Uterus (tissue), 4 donors: Measurements from ENCODE around the gene RARRES2. TPM values are rescaled to one million over a fixed set of nuclear protein-coding genes. Genes with fewer than 3 reads are reported as not detected.

ENCODE experiments used
- DNase-seq, 2 donors: peaks; one replicate each; pipeline ENCODE4 v3.0.0-alpha.2; 2019 to 2020
- H3K27ac ChIP-seq, 2 donors: fragments of 200-600 bp; sonication (generic); 1 replicate in 1 of 2; 2 replicates in 1 of 2; pipeline ENCODE4 v1.5.1; 2016 to 2018
- H3K27me3 ChIP-seq, 2 donors: fragments of 200-600 bp; sonication (generic); one replicate each; pipeline ENCODE4 v1.5.1; 2018 to 2019; ENCODE audit warnings: control low read depth in 1 of 2
- H3K36me3 ChIP-seq, 2 donors: fragments of 200-600 bp; sonication (generic); one replicate each; pipeline ENCODE4 v1.5.1; 2019; ENCODE audit warnings: control low read depth in 1 of 2
- H3K4me1 ChIP-seq, 2 donors: fragments of 200-600 bp; sonication (generic); one replicate each; pipeline ENCODE4 v1.5.1; 2018 to 2019; ENCODE audit warnings: control low read depth in 1 of 2
- H3K4me3 ChIP-seq, 2 donors: fragments of 200-600 bp; sonication (generic); 1 replicate in 1 of 2; 2 replicates in 1 of 2; pipeline ENCODE4 v1.5.1; 2018 to 2019; ENCODE audit warnings: mild to moderate bottlenecking in 1 of 2
- H3K9me3 ChIP-seq, 2 donors: fragments of 200-600 bp; sonication (generic); one replicate each; pipeline ENCODE4 v1.5.1; 2019; ENCODE audit warnings: control low read depth in 1 of 2
- CTCF ChIP-seq, 4 experiments: fragments of 200-600 bp in 2 of 4; fragments of 450-650 bp in 2 of 4; sonication (generic) in 2 of 4; IDR thresholded peaks; one replicate each; pipeline ENCODE4 v1.5.1; 2016 to 2019; ENCODE audit warnings: antibody characterized with exemption in 4 of 4, mild to moderate bottlenecking in 2 of 4, moderate library complexity in 1 of 4
- POLR2A ChIP-seq, 2 donors: fragments of 450-650 bp; IDR thresholded peaks; one replicate each; pipeline ENCODE4 v1.6.1; 2016; ENCODE audit warnings: antibody characterized with exemption in 2 of 2, mild to moderate bottlenecking in 1 of 2, moderate library complexity in 1 of 2
- intact Hi-C: fragments of 100-400 bp; cut with DNase I; formaldehyde crosslinking; loops from one replicate; pipeline ENCODE4 v1.15.1; 2023; ENCODE audit warnings: low total_unique reads
- total RNA-seq, 4 donors: library from RNA; depleted of rRNA in 3 of 4; stranded (reverse); fragments of >200 nt in 3 of 4; gene quantifications; one replicate each; pipeline versions ENCODE4 v1.1.0 to v1.2.4, GENCODE V29; 2014 to 2023
- donor health status: DM: yes; HTN: yes; CAD: no.

Gene RARRES2
- total RNA-seq, 4 donors from 2014 or later: 128 to 536 (median 236) TPM

GRCh38 chr7:150375662-150376521, 34.5 kb upstream of the RARRES2 start:
- Histone ChIP-seq H3K27me3 (no peaks in the 10 kb centered on the region), H3K9me3 (no peaks in the 10 kb centered on the region), H3K4me3 (no peak overlapping the region), H3K27ac (no peak overlapping the region), H3K36me3 (no peaks in the 10 kb centered on the region), H3K4me1 (no peaks in the 10 kb centered on the region)
- intact Hi-C loops: no loop called here
- no peak for DNase-seq
- no peak for TF ChIP-seq POLR2A (IDR thresholded peaks at IDR 0.05)
- TF ChIP-seq CTCF (IDR thresholded peaks at IDR 0.05): no peak

GRCh38 chr7:150374472-150374871, 33.0 kb upstream of the RARRES2 start:
- H3K27ac ChIP-seq: no peak overlapping the region
- intact Hi-C loops: no loop called here
- H3K36me3 ChIP-seq: no peaks in the 10 kb centered on the region

GRCh38 chr7:150374026-150374425, 32.6 kb upstream of the RARRES2 start:
- TF ChIP-seq POLR2A (IDR thresholded peaks at IDR 0.05) (no peak), CTCF (IDR thresholded peaks at IDR 0.05) (no peak)
- no peak for DNase-seq
- Histone ChIP-seq H3K27ac (no peak overlapping the region), H3K36me3 (no peaks in the 10 kb centered on the region), H3K4me1 (peaks cover 0 to 10% of the 10 kb centered on the region in 2 donors), H3K4me3 (no peak overlapping the region), H3K27me3 (no peaks in the 10 kb centered on the region), H3K9me3 (no peaks in the 10 kb centered on the region)
- intact Hi-C loops: no loop called here

More at GRCh38 chr7:150374472-150374871, 33.0 kb upstream of the RARRES2 start:
- Histone ChIP-seq H3K4me3 (no peak overlapping the region), H3K9me3 (no peaks in the 10 kb centered on the region), H3K4me1 (peaks cover 0 to 10% of the 10 kb centered on the region in 2 donors), H3K27me3 (no peaks in the 10 kb centered on the region)
- no peak for DNase-seq
- no peak for TF ChIP-seq CTCF (IDR thresholded peaks at IDR 0.05)
- no peak for TF ChIP-seq POLR2A (IDR thresholded peaks at IDR 0.05)

GRCh38 chr7:150373049-150373801, 31.8 kb upstream of the RARRES2 start:
- Histone ChIP-seq H3K36me3 (no peaks in the 10 kb centered on the region), H3K27ac (no peak overlapping the region)

More at GRCh38 chr7:150373049-150373801, 31.8 kb upstream of the RARRES2 start:
- no peaks in the 10 kb centered on the region for H3K27me3 ChIP-seq
- TF ChIP-seq CTCF (IDR thresholded peaks at IDR 0.05): no peak
- no peak for DNase-seq
- H3K4me1 ChIP-seq: peaks cover 0 to 10% of the 10 kb centered on the region in 2 donors
- intact Hi-C loops: no loop called here
- H3K9me3 ChIP-seq: no peaks in the 10 kb centered on the region
- H3K4me3 ChIP-seq: no peak overlapping the region
